Fibroblast of mammary gland (primary cell): ENCODE results near the gene MUS81.
A peak's percentile ranks its signal among the peaks of the same experiment; 100 is the strongest.

Experiments used
- DNase-seq: peaks from one replicate; pipeline ENCODE4 v3.0.0-alpha.2; 2010; ENCODE audit warnings: low read depth
- H3K4me3 ChIP-seq: 2 replicates; pipeline ENCODE4 v1.5.1; 2011; ENCODE audit warnings: low read depth, mild to moderate bottlenecking, low read length, moderate library complexity; ENCODE audit not compliant: control insufficient read depth
- CTCF ChIP-seq: conservative IDR thresholded peaks from 2 replicates; pipeline ENCODE4 v1.5.1; 2011; ENCODE audit warnings: low read depth, low read length, inconsistent platforms; ENCODE audit not compliant: control insufficient read depth, insufficient read depth

The MUS81 gene

GRCh38 chr11:65880027-65880426 lies 19.8 kb downstream of the MUS81 start:
- no peak overlapping the region for H3K4me3 ChIP-seq
- no peak for TF ChIP-seq CTCF
- DNase-seq: no peak

GRCh38 chr11:65880844-65881421 lies 20.7 kb downstream of the MUS81 start:
- TF ChIP-seq CTCF: no peak
- H3K4me3 ChIP-seq: no peak overlapping the region
- no peak for DNase-seq

GRCh38 chr11:65882120-65883057 lies 22.2 kb downstream of the MUS81 start:
- H3K4me3 ChIP-seq: no peak overlapping the region
- no peak for TF ChIP-seq CTCF
- no peak for DNase-seq

- no peak for TF ChIP-seq CTCF
- DNase-seq: no peak
- no peak overlapping the region for H3K4me3 ChIP-seq
Measured at GRCh38 chr11:65883058-65883761, 23.0 kb downstream of the MUS81 start.

- TF ChIP-seq CTCF: no peak
- DNase-seq: no peak
- H3K4me3 ChIP-seq: no peak overlapping the region
Measured at GRCh38 chr11:65883786-65884715, 23.8 kb downstream of the MUS81 start.

GRCh38 chr11:65884716-65885092 lies 24.5 kb downstream of the MUS81 start:
- peak; percentile 99 for TF ChIP-seq CTCF
- H3K4me3 ChIP-seq: no peak overlapping the region
- DNase-seq: peak; percentile 73
